GM23248 (cell line): ENCODE results near the gene UCP3.

Experiments
- EZH2 ChIP-seq: fragments of 200-600 bp; sonication (generic); IDR thresholded peaks from 2 replicates; pipeline ENCODE4 v1.6.1; 2018; ENCODE audit warnings: antibody characterized with exemption, mild to moderate bottlenecking; ENCODE audit not compliant: insufficient read depth, poor library complexity, severe bottlenecking
- EZH2phosphoT487 ChIP-seq: fragments of 200-600 bp; sonication (generic); IDR thresholded peaks from 2 replicates; pipeline ENCODE4 v1.6.1; 2018; ENCODE audit warnings: antibody characterized with exemption, moderate library complexity, mild to moderate bottlenecking, low read depth; ENCODE audit not compliant: insufficient read depth

DNA sequence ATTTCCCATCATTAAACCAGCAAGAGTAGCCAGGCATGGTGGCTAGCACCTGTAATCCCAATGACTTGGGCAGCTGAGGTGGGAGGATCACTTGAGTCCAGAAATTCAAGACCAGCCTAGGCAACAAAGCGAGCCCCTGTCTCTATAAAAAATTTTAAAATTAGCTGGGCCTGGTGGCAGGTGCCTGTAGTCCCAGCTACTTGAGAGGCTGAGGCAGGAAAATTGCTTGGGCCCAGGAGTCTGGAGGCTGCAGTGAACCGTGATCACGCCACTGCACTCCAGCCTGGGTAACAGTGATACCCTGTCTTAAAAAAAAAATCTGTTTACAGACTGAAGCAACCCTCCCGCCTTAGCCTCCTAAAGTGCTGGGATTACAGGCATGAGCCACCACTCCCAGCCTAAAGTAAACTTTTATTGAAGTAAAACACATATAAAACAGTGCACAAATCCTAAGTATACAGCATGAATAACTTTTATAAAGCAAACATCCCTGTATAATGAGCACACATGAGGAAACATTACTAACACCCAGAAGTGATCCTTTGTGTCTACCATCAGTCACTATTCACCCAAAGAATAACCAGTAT lies 12.6 kb downstream of the UCP3 start:
- TF ChIP-seq EZH2: no peak
- TF ChIP-seq EZH2phosphoT487: no peak
